ENCODE measurements around the gene HOXA10.

The HOXA10 gene

DNA sequence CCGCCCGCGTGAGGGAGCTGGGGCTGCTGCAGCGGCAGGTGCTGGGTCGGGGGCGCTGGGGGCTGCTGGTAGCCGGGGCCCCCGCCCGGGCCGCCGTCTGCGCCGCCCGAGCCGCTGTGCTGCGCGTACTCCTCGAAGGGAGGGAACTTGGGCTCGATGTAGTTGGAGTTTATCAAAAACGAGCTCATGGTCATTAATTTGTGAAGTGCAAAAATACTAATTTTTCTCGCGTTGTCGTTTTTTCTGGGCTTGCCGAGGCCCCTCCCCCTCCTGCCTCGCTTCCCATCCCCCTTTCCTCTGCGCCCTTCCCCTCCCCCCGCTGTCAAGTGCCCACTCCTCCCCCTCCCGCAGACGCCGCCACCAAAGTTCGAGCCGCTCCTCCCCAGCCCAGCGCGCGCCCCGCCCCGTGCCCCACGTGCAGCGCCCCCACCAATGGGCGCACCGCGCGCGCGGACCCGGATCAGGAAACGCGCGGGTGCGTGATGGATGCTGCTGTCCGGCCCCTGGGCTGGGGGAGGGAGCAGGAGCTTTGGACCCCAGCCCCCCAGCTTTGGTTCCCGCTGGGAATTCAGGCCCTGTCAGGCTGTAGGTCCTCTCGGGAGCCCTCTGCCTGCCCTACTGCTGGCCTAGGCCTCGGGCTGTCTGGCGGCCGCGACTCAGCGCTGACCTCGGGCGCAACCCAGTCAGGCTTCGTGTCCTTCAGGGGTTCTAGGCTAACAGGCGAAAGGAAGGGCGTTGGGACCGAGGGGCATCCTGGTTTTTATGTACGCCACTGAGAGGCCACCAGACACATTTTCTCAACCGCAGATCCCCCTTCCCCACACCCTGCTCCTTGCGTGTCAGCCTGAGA lies 43.4 kb downstream of the HOXA10 start, which contains the start of gene HOXA4:
Gene HOXA4, minus strand, starts transcription at position 218 of the 850 bp plus-strand sequence. Its CDS starts 24 bp downstream, at position 194.
- H3K27me3 ChIP-seq (ENCODE audit: insufficient read depth, low read length): peaks cover 100% of the 10 kb centered on the region
- peaks cover 8% of the 10 kb centered on the region; the same call in 1 of the 2 replicates for H3K9me3 ChIP-seq (ENCODE audit: insufficient read depth, low read depth, low read length)
- H3K4me3 ChIP-seq (ENCODE audit: low read length): peak within 1 kb of the TSS; percentile 57
- no peak within 1 kb of the TSS for H3K9ac ChIP-seq (ENCODE audit: low read depth, low read length)
- no peak within 1 kb of the TSS for H3K27ac ChIP-seq (ENCODE audit: low read length)
- H3K4me1 ChIP-seq (ENCODE audit: insufficient read depth, low read length): no peaks in the 10 kb centered on the region
- no peaks in the 10 kb centered on the region for H3K36me3 ChIP-seq (ENCODE audit: insufficient read depth, low read depth, low read length)

DNA sequence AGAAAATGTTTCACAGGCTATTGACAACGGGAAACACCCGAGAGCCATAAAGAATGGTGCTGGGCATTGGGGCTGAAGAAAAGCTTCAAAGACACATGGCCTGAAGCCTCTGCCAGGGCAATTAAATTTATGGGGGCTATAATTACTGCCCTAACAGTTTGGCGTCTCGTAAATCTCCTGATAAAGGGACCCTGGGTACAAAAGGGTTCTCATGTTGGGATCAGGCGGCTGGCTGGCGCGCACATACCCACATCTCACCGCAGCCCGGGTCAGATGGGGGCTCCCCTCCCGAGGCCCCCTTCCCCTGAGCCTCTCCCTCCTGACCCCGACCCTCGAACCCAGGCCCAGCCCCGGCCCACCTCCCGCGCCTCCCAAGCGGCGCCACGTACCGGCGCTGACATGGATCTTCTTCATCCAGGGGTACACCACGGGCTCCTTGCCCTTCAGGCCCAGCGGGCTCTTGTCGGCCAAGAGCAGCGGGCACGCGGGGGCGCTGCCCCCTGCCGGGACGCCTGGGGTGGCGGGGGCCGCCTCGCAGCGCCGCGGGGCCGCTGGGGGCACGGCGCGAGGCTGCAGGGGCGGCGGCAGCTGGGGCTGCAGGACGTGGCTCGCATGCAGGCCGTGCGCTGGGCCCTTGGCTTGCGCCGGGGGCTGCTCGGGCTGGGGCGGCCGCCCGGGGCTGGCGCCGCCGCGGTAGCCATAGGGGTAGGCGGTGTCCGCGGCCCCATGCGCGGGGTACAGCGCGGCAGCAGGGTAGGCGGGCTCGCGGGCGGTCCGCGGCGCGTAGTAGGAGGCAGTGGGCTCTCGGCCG lies 44.2 kb downstream of the HOXA10 start:
- Histone ChIP-seq H3K36me3 (ENCODE audit: insufficient read depth, low read depth, low read length) (no peaks in the 10 kb centered on the region), H3K9ac (ENCODE audit: low read depth, low read length) (no peak overlapping the region)

DNA sequence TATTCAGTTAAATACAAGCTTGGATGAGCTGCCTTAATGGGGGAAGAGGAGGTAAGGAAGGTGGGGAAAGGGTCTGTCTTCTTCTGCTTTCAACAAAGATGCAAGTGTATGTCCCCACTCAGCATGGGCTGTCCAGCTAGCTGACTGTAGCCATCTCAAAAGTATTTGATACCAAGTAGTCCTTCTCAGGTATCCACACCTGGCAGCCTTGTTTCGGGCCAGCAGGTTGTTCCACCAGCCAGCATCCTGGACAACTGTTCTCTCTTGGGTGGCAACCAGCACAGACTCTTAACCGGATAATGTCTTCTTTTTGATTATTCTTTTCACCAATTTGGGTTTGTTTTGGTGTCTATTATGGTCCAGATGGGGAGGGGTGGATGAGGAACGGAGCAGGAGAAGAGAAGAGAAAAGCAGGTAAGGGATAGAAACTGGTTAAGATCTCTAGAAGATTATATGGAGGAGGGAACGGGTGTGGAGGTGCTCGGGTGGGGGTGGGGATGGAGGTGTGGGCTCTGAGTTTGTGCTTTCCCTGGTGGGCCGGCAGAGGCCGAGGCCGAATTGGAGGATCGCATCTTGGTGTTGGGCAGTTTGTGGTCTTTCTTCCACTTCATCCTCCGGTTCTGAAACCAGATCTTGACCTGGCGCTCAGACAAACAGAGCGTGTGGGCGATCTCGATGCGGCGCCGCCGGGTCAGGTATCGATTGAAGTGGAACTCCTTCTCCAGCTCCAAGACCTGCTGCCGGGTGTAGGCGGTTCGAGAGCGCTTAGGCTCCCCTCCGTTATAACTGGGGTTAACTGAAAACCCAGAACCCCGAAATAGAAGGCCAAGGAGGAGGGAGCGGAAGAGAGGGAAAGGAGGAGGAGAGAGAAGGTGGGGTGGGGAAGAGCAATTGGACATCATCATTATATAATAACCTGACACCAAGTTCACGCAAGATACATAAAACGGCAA lies 45.1 kb downstream of the HOXA10 start:
- H3K9ac ChIP-seq (ENCODE audit: low read depth, low read length): no peak overlapping the region
- H3K4me3 ChIP-seq (ENCODE audit: low read length): no peak overlapping the region
- H3K36me3 ChIP-seq (ENCODE audit: insufficient read depth, low read depth, low read length): no peaks in the 10 kb centered on the region
- no peaks in the 10 kb centered on the region for H3K4me1 ChIP-seq (ENCODE audit: insufficient read depth, low read length)
- peaks cover 18% of the 10 kb centered on the region; the same call in 1 of the 2 replicates for H3K9me3 ChIP-seq (ENCODE audit: insufficient read depth, low read depth, low read length)
- H3K27me3 ChIP-seq (ENCODE audit: insufficient read depth, low read length): peaks cover 100% of the 10 kb centered on the region
- H3K27ac ChIP-seq (ENCODE audit: low read length): no peak overlapping the region

More for the DNA sequence above, 44.2 kb downstream of the HOXA10 start:
- Histone ChIP-seq H3K4me1 (ENCODE audit: insufficient read depth, low read length) (no peaks in the 10 kb centered on the region), H3K27ac (ENCODE audit: low read length) (no peak overlapping the region), H3K4me3 (ENCODE audit: low read length) (no peak overlapping the region), H3K9me3 (ENCODE audit: insufficient read depth, low read depth, low read length) (peaks cover 10% of the 10 kb centered on the region; the same call in 1 of the 2 replicates), H3K27me3 (ENCODE audit: insufficient read depth, low read length) (peaks cover 100% of the 10 kb centered on the region)

DNA sequence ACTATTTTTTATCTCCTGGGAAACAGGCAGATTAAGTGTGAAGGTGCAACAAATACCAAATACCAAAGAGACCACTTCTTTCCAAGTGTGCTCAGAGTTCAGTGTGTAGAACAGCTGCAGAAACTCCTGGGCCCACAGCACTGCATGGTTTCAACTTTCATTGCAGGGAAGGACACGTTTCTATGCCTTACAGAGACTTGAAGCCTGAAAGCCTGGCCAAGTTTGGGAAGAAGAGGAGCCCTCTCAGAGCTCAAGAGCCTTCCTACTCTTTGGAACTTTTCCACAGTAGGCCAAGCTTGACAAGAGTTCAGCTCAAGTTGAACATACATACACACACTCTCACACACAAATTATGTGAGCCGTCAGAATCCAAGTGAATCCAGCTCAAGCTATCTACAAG lies 46.1 kb downstream of the HOXA10 start:
- Histone ChIP-seq H3K27ac (ENCODE audit: low read length) (no peak overlapping the region), H3K9ac (ENCODE audit: low read depth, low read length) (no peak overlapping the region)

DNA sequence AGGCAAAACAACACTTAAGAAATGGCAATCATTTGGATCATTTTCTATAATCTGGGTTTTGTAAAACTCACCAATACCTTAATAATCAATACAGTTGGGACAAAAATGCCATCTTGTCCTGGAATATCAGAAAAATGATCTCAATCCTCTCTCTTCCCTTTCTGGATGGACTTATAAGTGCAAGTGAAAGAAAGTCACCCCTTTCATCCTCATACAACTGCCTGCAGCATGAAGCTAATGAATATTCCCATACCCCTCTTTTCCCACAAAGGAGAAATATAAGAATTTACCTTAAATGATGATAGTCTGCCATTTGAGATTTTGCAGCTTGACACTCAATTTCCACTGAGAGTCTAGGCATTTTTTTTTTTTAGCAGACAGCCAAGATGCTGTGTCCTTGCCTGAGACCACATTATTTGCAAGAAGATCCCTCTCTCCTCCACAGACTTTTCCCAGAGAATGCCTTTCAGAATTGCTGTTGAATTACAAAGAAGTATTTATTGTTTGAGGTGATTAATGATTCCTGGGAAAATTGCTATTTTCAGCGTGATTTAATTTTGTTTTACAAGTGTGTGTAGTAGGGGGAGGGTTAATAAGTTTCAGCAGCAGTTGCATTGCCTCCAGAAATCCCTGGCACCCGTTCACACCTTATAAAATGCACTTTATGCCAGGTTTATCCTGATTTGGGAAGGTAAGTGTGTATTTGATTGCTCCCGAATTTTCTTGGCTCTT lies 47.4 kb downstream of the HOXA10 start:
- Histone ChIP-seq H3K27me3 (ENCODE audit: insufficient read depth, low read length) (peaks cover 100% of the 10 kb centered on the region), H3K4me3 (ENCODE audit: low read length) (no peak overlapping the region), H3K9me3 (ENCODE audit: insufficient read depth, low read depth, low read length) (peaks cover 25% of the 10 kb centered on the region; the same call in 1 of the 2 replicates), H3K27ac (ENCODE audit: low read length) (no peak overlapping the region), H3K9ac (ENCODE audit: low read depth, low read length) (no peak overlapping the region), H3K36me3 (ENCODE audit: insufficient read depth, low read depth, low read length) (no peaks in the 10 kb centered on the region), H3K4me1 (ENCODE audit: insufficient read depth, low read length) (no peaks in the 10 kb centered on the region)

More for the DNA sequence above, 46.1 kb downstream of the HOXA10 start:
- H3K27me3 ChIP-seq (ENCODE audit: insufficient read depth, low read length): peaks cover 100% of the 10 kb centered on the region
- no peak overlapping the region for H3K4me3 ChIP-seq (ENCODE audit: low read length)
- H3K36me3 ChIP-seq (ENCODE audit: insufficient read depth, low read depth, low read length): no peaks in the 10 kb centered on the region
- H3K4me1 ChIP-seq (ENCODE audit: insufficient read depth, low read length): no peaks in the 10 kb centered on the region
- peaks cover 25% of the 10 kb centered on the region; the same call in 1 of the 2 replicates for H3K9me3 ChIP-seq (ENCODE audit: insufficient read depth, low read depth, low read length)

DNA sequence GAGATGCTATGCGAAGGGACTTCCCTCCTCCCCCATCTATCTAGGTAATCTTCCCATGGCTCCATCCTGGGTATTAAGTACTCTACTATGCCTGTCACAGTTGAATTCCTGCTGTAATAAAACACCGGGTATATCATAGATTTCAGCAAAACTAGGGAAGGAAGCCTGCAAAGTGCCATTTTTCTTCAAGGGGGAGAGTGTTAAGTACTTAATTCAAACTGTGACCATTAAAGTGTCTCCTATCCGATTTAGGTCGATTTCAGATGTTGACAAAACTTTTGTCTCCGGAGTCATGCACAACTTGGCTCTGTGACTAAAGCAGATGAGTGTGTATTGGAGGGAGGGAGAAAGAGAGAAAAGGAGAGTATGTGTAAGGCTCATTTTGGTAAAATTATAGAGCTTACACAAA lies 48.1 kb downstream of the HOXA10 start:
- Histone ChIP-seq H3K27me3 (ENCODE audit: insufficient read depth, low read length) (peaks cover 100% of the 10 kb centered on the region), H3K9me3 (ENCODE audit: insufficient read depth, low read depth, low read length) (peaks cover 25% of the 10 kb centered on the region; the same call in 1 of the 2 replicates), H3K4me1 (ENCODE audit: insufficient read depth, low read length) (no peaks in the 10 kb centered on the region), H3K36me3 (ENCODE audit: insufficient read depth, low read depth, low read length) (no peaks in the 10 kb centered on the region), H3K27ac (ENCODE audit: low read length) (no peak overlapping the region), H3K9ac (ENCODE audit: low read depth, low read length) (no peak overlapping the region), H3K4me3 (ENCODE audit: low read length) (no peak overlapping the region)

DNA sequence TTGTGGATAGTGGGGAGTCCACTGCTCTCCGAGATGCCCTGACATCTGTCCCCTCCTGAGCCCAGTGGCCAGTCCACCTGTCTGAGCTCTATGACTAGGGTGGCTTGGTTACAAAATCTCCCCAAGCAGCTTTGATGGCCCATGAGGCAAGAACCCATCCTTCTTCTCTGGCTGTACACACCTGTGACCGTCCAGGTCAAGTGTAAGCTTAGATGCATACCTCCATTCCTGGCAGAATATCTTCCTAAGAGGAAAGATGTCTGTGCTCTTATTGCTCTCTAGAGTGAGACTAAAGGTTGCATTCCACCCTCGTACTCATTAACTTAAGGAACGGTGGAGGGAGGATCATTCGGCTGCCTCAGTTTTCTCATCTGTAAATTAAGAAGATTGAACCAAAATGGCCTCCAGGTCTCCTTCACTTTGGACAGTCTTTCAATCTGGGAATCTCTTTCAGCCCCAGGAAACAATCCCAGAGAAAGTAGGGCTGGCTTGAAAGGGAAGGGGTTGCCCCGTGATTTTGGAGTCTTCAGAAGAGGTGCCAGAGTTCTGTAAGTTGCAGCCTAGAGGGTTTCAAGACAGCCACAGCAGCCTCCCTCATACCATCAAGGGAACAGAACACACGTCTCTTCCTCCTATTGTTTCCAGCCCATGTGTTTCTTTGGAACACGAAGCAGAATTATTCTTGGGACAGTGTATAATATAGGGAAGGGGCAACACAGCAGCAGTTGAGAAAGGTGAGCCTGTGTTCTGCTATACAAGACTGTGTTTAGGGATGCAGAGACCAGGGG lies 49.0 kb downstream of the HOXA10 start:
- no peak overlapping the region for H3K27ac ChIP-seq (ENCODE audit: low read length)
- H3K9ac ChIP-seq (ENCODE audit: low read depth, low read length): no peak overlapping the region
- H3K4me3 ChIP-seq (ENCODE audit: low read length): no peak overlapping the region
- peaks cover 25% of the 10 kb centered on the region; the same call in 1 of the 2 replicates for H3K9me3 ChIP-seq (ENCODE audit: insufficient read depth, low read depth, low read length)
- no peaks in the 10 kb centered on the region for H3K4me1 ChIP-seq (ENCODE audit: insufficient read depth, low read length)
- peaks cover 100% of the 10 kb centered on the region for H3K27me3 ChIP-seq (ENCODE audit: insufficient read depth, low read length)
- H3K36me3 ChIP-seq (ENCODE audit: insufficient read depth, low read depth, low read length): no peaks in the 10 kb centered on the region

DNA sequence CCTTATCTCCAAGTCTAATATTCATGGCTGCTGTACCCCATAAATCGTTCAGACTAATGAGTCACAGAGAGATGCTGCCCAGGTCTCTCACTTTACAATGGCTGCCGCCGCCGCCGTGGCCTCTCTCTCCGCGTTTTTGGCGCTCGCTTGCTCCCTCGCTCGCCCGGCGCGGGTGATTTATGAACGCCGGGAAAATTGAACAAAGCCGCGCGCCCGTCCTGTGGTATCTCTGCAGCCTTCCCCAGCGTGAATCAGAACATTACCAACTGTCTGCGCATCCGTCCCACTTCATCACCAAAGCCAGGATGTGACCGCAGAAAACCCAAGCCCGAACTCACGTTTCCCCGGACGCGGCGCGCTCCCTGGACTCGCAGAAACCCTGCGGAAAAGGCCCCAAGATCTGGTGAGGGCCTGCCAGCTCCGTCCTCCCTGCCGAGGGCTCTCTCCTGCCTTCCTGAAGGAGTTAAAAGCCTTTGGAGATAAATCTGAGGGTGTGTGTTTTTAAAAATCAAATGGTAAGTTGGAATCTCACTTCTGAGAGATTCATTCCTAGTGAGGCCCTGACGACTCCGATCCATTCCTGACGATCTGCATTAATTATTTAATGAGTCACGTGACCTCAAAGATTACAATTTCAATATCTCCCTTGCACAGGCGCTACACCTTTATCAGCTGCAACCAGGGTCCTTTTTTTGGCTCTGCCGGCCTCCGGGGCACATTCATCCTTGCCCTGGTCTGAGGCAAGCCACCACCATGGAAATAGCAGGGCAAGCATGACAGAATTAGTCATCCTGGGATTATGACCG lies 49.8 kb downstream of the HOXA10 start:
- H3K36me3 ChIP-seq (ENCODE audit: insufficient read depth, low read depth, low read length): no peaks in the 10 kb centered on the region
- H3K27ac ChIP-seq (ENCODE audit: low read length): no peak overlapping the region
- peaks cover 22% of the 10 kb centered on the region; the same call in 1 of the 2 replicates for H3K9me3 ChIP-seq (ENCODE audit: insufficient read depth, low read depth, low read length)
- H3K9ac ChIP-seq (ENCODE audit: low read depth, low read length): no peak overlapping the region
- H3K27me3 ChIP-seq (ENCODE audit: insufficient read depth, low read length): peaks cover 100% of the 10 kb centered on the region
- no peaks in the 10 kb centered on the region for H3K4me1 ChIP-seq (ENCODE audit: insufficient read depth, low read length)
- no peak overlapping the region for H3K4me3 ChIP-seq (ENCODE audit: low read length)

DNA sequence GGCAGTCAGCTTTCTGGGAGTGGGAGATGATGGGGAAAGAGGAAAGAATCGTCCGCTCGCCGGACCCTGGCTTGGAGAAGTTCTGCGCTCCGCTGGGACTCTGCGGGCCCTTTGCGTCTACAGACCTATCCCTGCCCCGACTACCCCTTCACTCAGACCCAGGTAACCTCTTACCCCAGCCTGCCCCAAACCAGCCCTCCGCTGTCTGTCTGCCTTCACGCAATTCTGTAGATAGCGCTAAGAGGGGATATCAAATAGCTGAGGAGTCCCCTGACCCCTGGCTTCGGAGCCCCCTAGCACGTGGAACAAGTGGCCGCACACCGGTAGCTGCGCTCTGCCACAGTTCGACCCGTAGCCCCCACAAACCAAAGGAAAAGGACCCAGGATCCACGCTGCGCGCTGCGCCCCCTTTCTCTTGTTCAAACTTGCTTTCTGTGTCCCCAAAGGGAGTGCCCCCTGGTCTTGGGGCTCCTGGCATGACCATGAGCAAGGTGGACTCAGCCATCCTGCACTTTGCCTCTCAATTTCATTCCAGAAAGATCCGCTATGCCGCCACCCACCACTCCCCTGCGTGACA lies 50.6 kb downstream of the HOXA10 start:
- Histone ChIP-seq H3K27ac (ENCODE audit: low read length) (no peak overlapping the region), H3K27me3 (ENCODE audit: insufficient read depth, low read length) (peaks cover 100% of the 10 kb centered on the region)

More for the DNA sequence above, 50.6 kb downstream of the HOXA10 start:
- H3K9me3 ChIP-seq (ENCODE audit: insufficient read depth, low read depth, low read length): peaks cover 18% of the 10 kb centered on the region; the same call in 1 of the 2 replicates
- no peaks in the 10 kb centered on the region for H3K36me3 ChIP-seq (ENCODE audit: insufficient read depth, low read depth, low read length)
- no peak overlapping the region for H3K4me3 ChIP-seq (ENCODE audit: low read length)
- H3K4me1 ChIP-seq (ENCODE audit: insufficient read depth, low read length): no peaks in the 10 kb centered on the region
- no peak overlapping the region for H3K9ac ChIP-seq (ENCODE audit: low read depth, low read length)
